Epithelial cell of proximal tubule (primary cell): ENCODE data around the gene ZAP70. TPM values are rescaled to one million over a fixed set of nuclear protein-coding genes. Genes with fewer than 3 reads are reported as not detected.

Experiments used
- DNase-seq: peaks from one replicate; pipeline ENCODE4 v3.0.0-alpha.2; 2011; ENCODE audit warnings: low read depth
- H3K4me3 ChIP-seq: 2 replicates; pipeline ENCODE4 v1.5.1; 2011; ENCODE audit warnings: low read depth, mild to moderate bottlenecking, low read length
- total RNA-seq: library from RNA; depleted of rRNA; stranded (reverse); fragments of >200 nt; gene quantifications from 2 replicates; pipeline ENCODE4 v1.2.3, GENCODE V29; 2015
- TF ChIP-seq, protein P1 (sequence below): conservative IDR thresholded peaks from 2 replicates; pipeline ENCODE4 v1.5.1; 2012; ENCODE audit warnings: low read depth, mild to moderate bottlenecking, low read length

The ZAP70 gene
- total RNA-seq, 1 donor from 2014 or later: not detected

- H3K4me3 ChIP-seq: no peak overlapping the region
- TF ChIP-seq, protein P1, sequence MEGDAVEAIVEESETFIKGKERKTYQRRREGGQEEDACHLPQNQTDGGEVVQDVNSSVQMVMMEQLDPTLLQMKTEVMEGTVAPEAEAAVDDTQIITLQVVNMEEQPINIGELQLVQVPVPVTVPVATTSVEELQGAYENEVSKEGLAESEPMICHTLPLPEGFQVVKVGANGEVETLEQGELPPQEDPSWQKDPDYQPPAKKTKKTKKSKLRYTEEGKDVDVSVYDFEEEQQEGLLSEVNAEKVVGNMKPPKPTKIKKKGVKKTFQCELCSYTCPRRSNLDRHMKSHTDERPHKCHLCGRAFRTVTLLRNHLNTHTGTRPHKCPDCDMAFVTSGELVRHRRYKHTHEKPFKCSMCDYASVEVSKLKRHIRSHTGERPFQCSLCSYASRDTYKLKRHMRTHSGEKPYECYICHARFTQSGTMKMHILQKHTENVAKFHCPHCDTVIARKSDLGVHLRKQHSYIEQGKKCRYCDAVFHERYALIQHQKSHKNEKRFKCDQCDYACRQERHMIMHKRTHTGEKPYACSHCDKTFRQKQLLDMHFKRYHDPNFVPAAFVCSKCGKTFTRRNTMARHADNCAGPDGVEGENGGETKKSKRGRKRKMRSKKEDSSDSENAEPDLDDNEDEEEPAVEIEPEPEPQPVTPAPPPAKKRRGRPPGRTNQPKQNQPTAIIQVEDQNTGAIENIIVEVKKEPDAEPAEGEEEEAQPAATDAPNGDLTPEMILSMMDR: no peak
- no peak for DNase-seq
Measured at GRCh38 chr2:97754690-97755346, 41.4 kb downstream of the ZAP70 start.

DNA sequence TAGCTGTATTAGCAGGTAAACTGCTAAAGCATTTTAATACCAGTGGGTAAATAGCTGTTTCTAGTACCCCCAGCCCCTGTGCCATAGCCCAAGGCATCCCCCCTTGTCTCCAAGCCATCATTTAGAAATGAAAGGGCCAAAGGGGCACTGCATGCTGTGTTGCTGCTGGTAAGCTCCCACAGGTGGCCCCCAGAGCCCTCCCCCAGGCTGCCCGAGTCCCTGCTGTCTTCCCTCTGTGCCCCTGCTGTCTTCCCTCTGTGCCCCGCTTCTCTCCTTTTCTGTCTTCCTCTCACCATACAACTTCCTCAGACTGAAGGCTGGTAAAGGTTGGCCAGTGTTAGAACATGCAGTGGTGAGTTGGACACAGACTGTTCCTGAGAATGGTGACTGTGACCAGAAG, 42.1 kb downstream of the ZAP70 start:
- no peak for DNase-seq
- TF ChIP-seq, protein P1: no peak

DNA sequence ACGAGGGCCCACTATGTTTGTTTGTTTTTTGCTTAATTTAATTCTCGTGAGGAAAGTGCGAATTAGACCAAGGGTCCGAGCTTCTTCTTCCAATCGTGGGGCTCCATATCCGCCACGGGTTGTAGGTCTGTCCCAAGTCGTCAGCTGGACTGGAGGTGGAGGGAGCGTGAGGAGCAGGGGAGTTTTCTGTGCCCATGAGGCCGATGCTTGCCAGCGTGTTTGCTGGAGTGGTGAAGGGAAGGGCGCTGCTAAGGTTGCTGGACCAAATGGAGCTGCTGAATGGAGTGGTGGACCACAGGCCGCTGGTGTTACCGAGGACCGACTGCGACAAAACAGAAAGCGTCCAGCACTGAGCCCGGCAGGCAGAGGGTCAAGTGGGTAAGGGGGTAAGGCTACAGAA, 43.7 kb downstream of the ZAP70 start:
- TF ChIP-seq, protein P1: no peak
- no peak for DNase-seq
- H3K4me3 ChIP-seq: no peak overlapping the region

More for the DNA sequence above, 42.1 kb downstream of the ZAP70 start:
- H3K4me3 ChIP-seq: no peak overlapping the region

GRCh38 chr2:97758131-97758705, 44.8 kb downstream of the ZAP70 start:
- no peak overlapping the region for H3K4me3 ChIP-seq
- DNase-seq: no peak
- TF ChIP-seq, protein P1: no peak

GRCh38 chr2:97759727-97760407, 46.5 kb downstream of the ZAP70 start:
- TF ChIP-seq, protein P1: no peak
- no peak for DNase-seq
- no peak overlapping the region for H3K4me3 ChIP-seq

DNA sequence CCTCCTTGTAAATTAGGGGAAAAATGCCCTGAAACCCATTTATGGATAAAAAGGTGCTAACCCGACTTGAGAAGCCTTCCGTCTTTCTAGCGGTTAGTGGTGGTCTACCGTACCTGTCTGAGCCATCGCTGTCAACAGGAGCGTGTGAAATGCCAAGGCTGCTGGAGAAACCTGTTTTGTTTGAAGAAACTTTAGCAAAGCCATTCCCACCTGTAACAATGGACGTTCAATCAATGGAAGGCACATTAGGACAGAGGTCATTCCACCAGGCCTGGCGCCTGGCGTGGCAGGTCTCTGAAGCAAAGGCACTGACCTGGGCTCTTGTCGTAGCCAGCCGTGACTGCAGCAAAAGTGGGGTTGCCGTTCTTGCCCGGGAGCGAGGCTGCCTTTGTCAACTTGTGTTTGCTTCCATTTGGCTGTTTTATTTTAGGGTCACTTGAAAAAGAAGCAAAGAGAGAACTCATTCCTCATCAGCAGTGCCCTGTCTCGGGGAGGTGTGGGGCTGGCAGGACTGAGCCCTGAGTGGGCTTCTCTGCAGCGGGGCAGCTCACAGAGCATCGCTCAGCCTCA, 47.2 kb downstream of the ZAP70 start:
- TF ChIP-seq, protein P1: no peak
- no peak overlapping the region for H3K4me3 ChIP-seq
- no peak for DNase-seq
